C4-2B (cell line): ENCODE measurements around the gene ZSCAN18.

Experiments
- ZFX ChIP-seq: fragments of 450-650 bp; IDR thresholded peaks from 2 replicates; pipeline ENCODE4 v1.6.1; 2017
- TF ChIP-seq, protein P1 (sequence below): fragments of 450-650 bp; conservative IDR thresholded peaks from 2 replicates; pipeline ENCODE4 v1.5.1; 2017; ENCODE audit warnings: mild to moderate bottlenecking

DNA sequence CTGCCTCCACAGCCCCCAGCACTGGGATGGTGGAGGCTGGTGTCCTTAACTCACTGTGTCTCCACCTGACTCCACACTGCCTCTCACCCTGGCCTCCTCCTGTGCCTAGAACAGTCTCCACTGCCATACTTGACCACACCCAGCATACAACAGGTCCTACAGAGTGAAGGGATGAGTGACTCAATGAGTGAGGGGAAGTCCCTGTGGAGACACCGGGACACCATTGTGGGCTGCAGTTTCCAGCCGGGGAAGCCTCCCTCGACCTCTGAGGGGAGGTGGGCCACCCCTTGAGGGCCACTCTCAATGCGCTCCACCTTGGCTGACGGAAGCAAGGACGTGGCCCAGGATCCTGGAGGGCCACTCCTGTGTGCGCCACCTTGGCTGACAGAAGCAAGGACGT lies 41.8 kb downstream of the ZSCAN18 start:
- TF ChIP-seq, protein P1, sequence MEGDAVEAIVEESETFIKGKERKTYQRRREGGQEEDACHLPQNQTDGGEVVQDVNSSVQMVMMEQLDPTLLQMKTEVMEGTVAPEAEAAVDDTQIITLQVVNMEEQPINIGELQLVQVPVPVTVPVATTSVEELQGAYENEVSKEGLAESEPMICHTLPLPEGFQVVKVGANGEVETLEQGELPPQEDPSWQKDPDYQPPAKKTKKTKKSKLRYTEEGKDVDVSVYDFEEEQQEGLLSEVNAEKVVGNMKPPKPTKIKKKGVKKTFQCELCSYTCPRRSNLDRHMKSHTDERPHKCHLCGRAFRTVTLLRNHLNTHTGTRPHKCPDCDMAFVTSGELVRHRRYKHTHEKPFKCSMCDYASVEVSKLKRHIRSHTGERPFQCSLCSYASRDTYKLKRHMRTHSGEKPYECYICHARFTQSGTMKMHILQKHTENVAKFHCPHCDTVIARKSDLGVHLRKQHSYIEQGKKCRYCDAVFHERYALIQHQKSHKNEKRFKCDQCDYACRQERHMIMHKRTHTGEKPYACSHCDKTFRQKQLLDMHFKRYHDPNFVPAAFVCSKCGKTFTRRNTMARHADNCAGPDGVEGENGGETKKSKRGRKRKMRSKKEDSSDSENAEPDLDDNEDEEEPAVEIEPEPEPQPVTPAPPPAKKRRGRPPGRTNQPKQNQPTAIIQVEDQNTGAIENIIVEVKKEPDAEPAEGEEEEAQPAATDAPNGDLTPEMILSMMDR = no peak
- no peak for TF ChIP-seq ZFX
